HepG2 (cell line): Measurements from ENCODE around the gene NTM. TPM values are rescaled to one million over a fixed set of nuclear protein-coding genes. Genes with fewer than 3 reads are reported as not detected.

Source experiments
- ATAC-seq: fragments of 200-7000 bp; cut with Tn5 transposase; 3 replicates; pipeline ENCODE4 v1.9.1; 2020; ENCODE audit warnings: mild to moderate bottlenecking, moderate library complexity
- BruUV-seq: library from RNA; stranded (reverse); fragments of 400-500 nt; replicated peaks from 2 replicates; lab custom pipeline; 2021; lab: Mats Ljungman, UMichigan
- CTCF ChIA-PET: fragments of 300-600 bp; formaldehyde crosslinking; extraction: SDS; loops from one replicate; lab custom pipeline; 2021; ENCODE audit warnings: low total read pairs, inconsistent platforms, low intra/inter-chr PET ratio; lab: Yijun Ruan, JAX
- POLR2A ChIA-PET: fragments of 350-600 bp; sonication (Branson Sonifier 250); formaldehyde crosslinking; loops from one replicate; lab custom pipeline; 2020; ENCODE audit warnings: antibody characterized with exemption, inconsistent platforms; lab: Yijun Ruan, JAX
- DNase-seq: peaks from one replicate; pipeline ENCODE4 v3.0.0-alpha.2; 2015; ENCODE audit warnings: low spot score
- FAIRE-seq: peaks from 3 replicates; lab custom pipeline; 2011; peaks lifted over from hg19 to GRCh38; lab: Jason Lieb, UNC
- H2AFZ ChIP-seq: one replicate; pipeline ENCODE4 v1.6.1; 2011; ENCODE audit warnings: low read length, inconsistent platforms
- H3K27ac ChIP-seq: fragments of 300-600 bp; 3 replicates; pipeline ENCODE4 v1.8.0; 2011; ENCODE audit warnings: mixed run types, mild to moderate bottlenecking, mixed read lengths, low read length, inconsistent platforms; ENCODE audit not compliant: insufficient read depth; ENCODE audit errors: extremely low read length
- H3K27me3 ChIP-seq, 2 experiments: fragments of 200-600 bp in 1 of 2; 2 replicates in 1 of 2; 3 replicates in 1 of 2; pipeline versions ENCODE4 v1.6.0 to v1.8.0; 2011; ENCODE audit warnings: low read length in 2 of 2, mild to moderate bottlenecking in 2 of 2, moderate library complexity in 2 of 2, inconsistent platforms in 1 of 2; ENCODE audit not compliant: insufficient read depth in 2 of 2, control insufficient read depth in 1 of 2
- H3K36me3 ChIP-seq, 2 experiments: fragments of 200-600 bp in 1 of 2; replicated peaks in 1 of 2; 2 replicates in 1 of 2; 3 replicates in 1 of 2; pipeline versions ENCODE4 v1.5.1 to v1.8.0; 2011; ENCODE audit warnings: low read length in 2 of 2, inconsistent platforms in 1 of 2; ENCODE audit not compliant: insufficient read depth in 2 of 2, control insufficient read depth in 1 of 2
- H3K4me1 ChIP-seq: 2 replicates; pipeline ENCODE4 v1.5.1; 2012; ENCODE audit warnings: low read length, inconsistent platforms; ENCODE audit not compliant: insufficient read depth
- H3K4me2 ChIP-seq: 2 replicates; pipeline ENCODE4 v1.6.0; 2011; ENCODE audit warnings: low read depth, low read length, inconsistent platforms
- H3K4me3 ChIP-seq, 3 experiments: fragments of 200-600 bp in 1 of 3; sonication (generic), shearing (Covaris generic) in 1 of 3; replicated peaks in 1 of 3; 2 replicates each; pipeline ENCODE4 v1.5.1; 2011 to 2016; ENCODE audit warnings: low read length in 3 of 3, inconsistent platforms in 2 of 3, low read depth in 2 of 3, mild to moderate bottlenecking in 2 of 3, control low read depth in 1 of 3, mixed read lengths in 1 of 3; ENCODE audit not compliant: insufficient read depth in 1 of 3
- H3K79me2 ChIP-seq: one replicate; pipeline ENCODE4 v1.6.1; 2011; ENCODE audit warnings: low read length, inconsistent platforms; ENCODE audit not compliant: insufficient read depth
- H3K9ac ChIP-seq: 2 replicates; pipeline ENCODE4 v1.6.0; 2011; ENCODE audit warnings: mild to moderate bottlenecking, low read depth, low read length, inconsistent platforms; ENCODE audit not compliant: insufficient read depth
- H3K9me3 ChIP-seq: 2 replicates; pipeline ENCODE4 v1.5.1; 2012; ENCODE audit warnings: mild to moderate bottlenecking, low read length
- H4K20me1 ChIP-seq: 2 replicates; pipeline ENCODE4 v1.6.0; 2011; ENCODE audit warnings: inconsistent platforms, mild to moderate bottlenecking, low read length, moderate library complexity; ENCODE audit not compliant: insufficient read depth
- CEBPB ChIP-seq: IDR thresholded peaks from 2 replicates; pipeline ENCODE4 v1.6.1; 2011; ENCODE audit warnings: low read depth, low read length, improper control_type of control experiment, borderline replicate concordance
- ISL2 ChIP-seq: sonication (generic); formaldehyde crosslinking; IDR thresholded peaks from 2 replicates; pipeline ENCODE4 v1.5.0; 2020; ENCODE audit warnings: missing genetic modification reagents
- NR2F6 ChIP-seq, 2 experiments: IDR thresholded peaks; 2 replicates each; pipeline ENCODE4 v1.6.1; 2016; ENCODE audit warnings: antibody characterized with exemption in 1 of 2, mild to moderate bottlenecking in 1 of 2
- SIX4 ChIP-seq: sonication (generic); formaldehyde crosslinking; IDR thresholded peaks from 2 replicates; pipeline ENCODE4 v1.4.0; 2020; ENCODE audit warnings: missing genetic modification reagents
- SP1 ChIP-seq, 2 experiments: fragments of 450-650 bp in 1 of 2; sonication (generic) in 1 of 2; formaldehyde crosslinking in 1 of 2; IDR thresholded peaks; 2 replicates each; pipeline versions ENCODE4 v1.4.0 to v1.6.1; 2016 to 2020; ENCODE audit warnings: missing genetic modification reagents in 1 of 2
- SP140L ChIP-seq: sonication (generic); formaldehyde crosslinking; IDR thresholded peaks from 2 replicates; pipeline ENCODE4 v1.4.0; 2020; ENCODE audit warnings: missing genetic modification reagents, borderline replicate concordance
- SRY ChIP-seq: sonication (generic); formaldehyde crosslinking; IDR thresholded peaks from 2 replicates; pipeline ENCODE4 v1.8.0; 2022; ENCODE audit warnings: mild to moderate bottlenecking, missing genetic modification reagents
- ZNF3 ChIP-seq: IDR thresholded peaks from 2 replicates; pipeline ENCODE4 v1.7.0; 2017; ENCODE audit warnings: inconsistent platforms
- ZNF629 ChIP-seq: sonication (generic); formaldehyde crosslinking; conservative IDR thresholded peaks from 2 replicates; pipeline ENCODE4 v1.5.0; 2020; ENCODE audit warnings: missing genetic modification reagents
- ZNF777 ChIP-seq: sonication (generic); formaldehyde crosslinking; IDR thresholded peaks from 2 replicates; pipeline ENCODE4 v1.4.0; 2020; ENCODE audit warnings: missing genetic modification reagents
- WGBS: methylation state at CpG from one replicate; pipeline ENCODE4 v1.1.6; 2017; ENCODE audit warnings: low lambda C conversion rate; 5-methylcytosine and 5-hydroxymethylcytosine counted together
- in situ Hi-C: cut with HindIII; loops from 2 replicates; pipeline ENCODE4 v1.10.0; 2017; ENCODE audit warnings: low pct_unique_long_range_greater_than_20kb; ENCODE audit not compliant: extremely low pct_ligation_motif_present
- intact Hi-C: fragments of 100-400 bp; cut with micrococcal nuclease; formaldehyde crosslinking; loops from one replicate; pipeline ENCODE4 v1.10.0; 2022; ENCODE audit not compliant: unreplicated experiment
- polyA plus RNA-seq, 8 experiments: library from polyadenylated mRNA; depleted of rRNA in 3 of 8; stranded (reverse) in 7 of 8; unstranded in 1 of 8; fragments of >200 nt; fragmentation: Illumina TruSeq in 4 of 8; extraction: Trizol in 4 of 8; gene quantifications; 2 replicates each; pipeline versions ENCODE4 v1.2.1 to v1.2.3, GENCODE V29; 2011 to 2016; ENCODE audit warnings: low read depth in 4 of 8, missing spikeins in 1 of 8, mixed read lengths in 1 of 8; ENCODE audit not compliant: insufficient read depth in 1 of 8
- total RNA-seq, 5 experiments: library from RNA; depleted of rRNA; stranded (reverse); fragments of >200 nt; fragmentation: Illumina TruSeq; extraction: Trizol; gene quantifications; 2 replicates each; pipeline ENCODE4 v1.2.3, GENCODE V29; 2016; ENCODE audit warnings: low read depth in 1 of 5
- TF ChIP-seq, protein P1 (sequence below): sonication (generic); formaldehyde crosslinking; IDR thresholded peaks from 2 replicates; pipeline ENCODE4 v1.4.0; 2020; ENCODE audit warnings: mild to moderate bottlenecking, missing genetic modification reagents
- TF ChIP-seq, protein P2 (sequence below): sonication (generic); formaldehyde crosslinking; IDR thresholded peaks from 2 replicates; pipeline ENCODE4 v1.4.0; 2020; ENCODE audit warnings: mild to moderate bottlenecking, missing genetic modification reagents

Gene NTM
- total and polyA plus RNA-seq, 2 of the 13 experiments (the other 11 are each of a cell fraction or from before 2014, with no cell fraction given) = not detected

DNA sequence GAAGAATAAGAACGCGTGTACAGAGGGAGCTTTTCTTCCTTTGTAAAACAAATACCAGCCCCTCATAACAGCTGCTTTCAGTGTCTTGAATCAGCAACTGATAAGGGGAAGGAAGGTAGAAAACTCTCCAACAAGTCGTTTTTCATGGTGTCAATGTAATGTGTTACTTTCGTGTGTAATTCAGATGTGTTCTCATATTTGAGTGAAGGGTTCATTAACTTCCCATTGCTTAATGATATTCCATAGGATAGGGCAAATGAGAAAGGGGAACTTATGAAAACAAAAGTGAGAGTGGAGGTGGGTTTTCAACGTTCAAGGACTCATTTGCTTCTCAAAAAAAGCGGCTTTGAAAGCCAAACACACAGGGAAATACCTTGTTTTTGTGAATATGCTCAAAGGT is 452.1 kb downstream of the NTM start:
- ChIA-PET CTCF (no interaction called here), POLR2A (no interaction called here)
- H3K9ac ChIP-seq = no peak overlapping the region
- H3K9me3 ChIP-seq = no peaks in the 10 kb centered on the region
- peaks cover 8% of the 10 kb centered on the region; the same call in 1 of the 2 replicates for H3K4me1 ChIP-seq
- 21% methylated on average over 6 of the region's 6 CpGs for WGBS
- DNase-seq = no peak
- no peak overlapping the region for H3K27ac ChIP-seq
- no peak for FAIRE-seq
- H3K27me3 ChIP-seq = no peaks in the 10 kb centered on the region
- in situ Hi-C loops = no loop called here
- intact Hi-C loops = no loop called here
- H2AFZ ChIP-seq = no peak overlapping the region
- H3K79me2 ChIP-seq = no peaks in the 10 kb centered on the region
- no TSS peak for BruUV-seq
- no peak for ATAC-seq
- H3K4me3 ChIP-seq = no peak overlapping the region
- no peaks in the 10 kb centered on the region for H3K36me3 ChIP-seq
- no peak overlapping the region for H3K4me2 ChIP-seq
- H4K20me1 ChIP-seq = no peaks in the 10 kb centered on the region
- TF ChIP-seq NR2F6 (IDR thresholded peaks at IDR 0.05) (no peak), NR2F6 (CRISPR knock-in tag; IDR thresholded peaks at IDR 0.05) (no peak), ZNF629 (CRISPR knock-in tag) (no peak), ZNF777 (CRISPR knock-in tag) (no peak), SRY (CRISPR knock-in tag) (no peak), ISL2 (no peak), ZNF3 (CRISPR knock-in tag) (no peak), SP1 (IDR thresholded peaks at IDR 0.05) (no peak), SP1 (CRISPR knock-in tag; IDR thresholded peaks at IDR 0.05) (no peak), SP140L (CRISPR knock-in tag) (no peak), CEBPB (no peak), SIX4 (CRISPR knock-in tag) (no peak)
- TF ChIP-seq, protein P1, sequence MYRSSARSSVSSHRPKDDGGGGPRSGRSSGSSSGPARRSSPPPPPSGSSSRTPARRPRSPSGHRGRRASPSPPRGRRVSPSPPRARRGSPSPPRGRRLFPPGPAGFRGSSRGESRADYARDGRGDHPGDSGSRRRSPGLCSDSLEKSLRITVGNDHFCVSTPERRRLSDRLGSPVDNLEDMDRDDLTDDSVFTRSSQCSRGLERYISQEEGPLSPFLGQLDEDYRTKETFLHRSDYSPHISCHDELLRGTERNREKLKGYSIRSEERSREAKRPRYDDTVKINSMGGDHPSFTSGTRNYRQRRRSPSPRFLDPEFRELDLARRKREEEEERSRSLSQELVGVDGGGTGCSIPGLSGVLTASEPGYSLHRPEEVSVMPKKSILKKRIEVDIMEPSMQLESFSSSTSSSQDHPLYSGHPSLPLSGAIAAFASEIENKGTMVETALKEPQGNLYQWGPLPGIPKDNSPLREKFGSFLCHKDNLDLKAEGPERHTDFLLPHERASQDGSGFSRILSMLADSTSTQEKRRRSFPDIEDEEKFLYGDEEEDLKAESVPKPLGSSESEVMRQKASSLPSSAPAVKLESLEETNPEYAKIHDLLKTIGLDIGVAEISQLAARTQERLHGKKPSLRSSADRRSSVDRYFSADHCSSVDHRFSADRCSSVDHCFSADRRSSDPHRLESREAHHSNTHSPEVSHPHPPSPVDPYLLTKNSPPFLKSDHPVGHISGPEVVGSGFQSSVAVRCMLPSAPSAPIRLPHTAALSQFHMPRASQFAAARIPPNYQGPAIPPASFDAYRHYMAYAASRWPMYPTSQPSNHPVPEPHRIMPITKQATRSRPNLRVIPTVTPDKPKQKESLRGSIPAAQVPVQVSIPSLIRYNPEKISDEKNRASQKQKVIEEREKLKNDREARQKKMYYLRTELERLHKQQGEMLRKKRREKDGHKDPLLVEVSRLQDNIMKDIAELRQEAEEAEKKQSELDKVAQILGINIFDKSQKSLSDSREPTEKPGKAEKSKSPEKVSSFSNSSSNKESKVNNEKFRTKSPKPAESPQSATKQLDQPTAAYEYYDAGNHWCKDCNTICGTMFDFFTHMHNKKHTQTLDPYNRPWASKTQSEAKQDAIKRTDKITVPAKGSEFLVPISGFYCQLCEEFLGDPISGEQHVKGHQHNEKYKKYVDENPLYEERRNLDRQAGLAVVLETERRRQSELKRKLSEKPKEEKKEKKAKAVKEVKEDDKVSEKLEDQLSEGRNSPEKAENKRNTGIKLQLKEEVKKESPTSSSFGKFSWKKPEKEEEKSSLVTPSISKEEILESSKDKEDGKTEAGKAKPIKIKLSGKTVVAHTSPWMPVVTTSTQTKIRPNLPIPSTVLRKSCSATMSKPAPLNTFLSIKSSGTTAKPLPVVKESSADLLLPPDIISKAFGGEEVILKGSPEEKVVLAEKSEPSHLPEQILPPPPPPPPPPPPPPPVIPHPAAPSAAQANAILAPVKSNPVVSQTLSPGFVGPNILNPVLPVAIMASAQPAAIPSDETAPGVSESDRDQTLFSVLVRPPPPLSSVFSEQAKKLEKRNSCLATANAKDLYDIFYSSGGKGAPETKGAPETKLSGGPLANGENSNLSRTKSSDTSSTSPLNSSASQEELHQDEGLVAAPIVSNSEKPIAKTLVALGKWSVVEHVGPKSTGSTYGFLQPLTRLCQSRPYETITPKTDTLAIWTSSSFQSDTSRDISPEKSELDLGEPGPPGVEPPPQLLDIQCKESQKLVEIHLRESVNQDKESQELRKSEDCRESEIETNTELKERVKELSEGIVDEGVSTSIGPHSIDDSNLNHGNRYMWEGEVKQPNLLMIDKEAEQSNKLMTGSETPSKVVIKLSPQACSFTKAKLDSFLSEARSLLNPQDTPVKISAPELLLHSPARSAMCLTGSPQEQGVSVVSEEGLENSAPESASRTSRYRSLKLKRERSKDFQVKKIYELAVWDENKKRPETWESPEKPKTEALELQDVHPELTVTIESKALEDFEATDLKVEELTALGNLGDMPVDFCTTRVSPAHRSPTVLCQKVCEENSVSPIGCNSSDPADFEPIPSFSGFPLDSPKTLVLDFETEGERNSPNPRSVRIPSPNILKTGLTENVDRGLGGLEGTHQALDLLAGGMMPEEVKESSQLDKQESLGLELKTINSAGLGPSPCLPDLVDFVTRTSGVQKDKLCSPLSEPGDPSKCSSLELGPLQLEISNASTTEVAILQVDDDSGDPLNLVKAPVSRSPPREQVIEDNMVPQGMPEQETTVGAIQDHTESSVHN (CRISPR knock-in tag) = no peak
- TF ChIP-seq, protein P2, sequence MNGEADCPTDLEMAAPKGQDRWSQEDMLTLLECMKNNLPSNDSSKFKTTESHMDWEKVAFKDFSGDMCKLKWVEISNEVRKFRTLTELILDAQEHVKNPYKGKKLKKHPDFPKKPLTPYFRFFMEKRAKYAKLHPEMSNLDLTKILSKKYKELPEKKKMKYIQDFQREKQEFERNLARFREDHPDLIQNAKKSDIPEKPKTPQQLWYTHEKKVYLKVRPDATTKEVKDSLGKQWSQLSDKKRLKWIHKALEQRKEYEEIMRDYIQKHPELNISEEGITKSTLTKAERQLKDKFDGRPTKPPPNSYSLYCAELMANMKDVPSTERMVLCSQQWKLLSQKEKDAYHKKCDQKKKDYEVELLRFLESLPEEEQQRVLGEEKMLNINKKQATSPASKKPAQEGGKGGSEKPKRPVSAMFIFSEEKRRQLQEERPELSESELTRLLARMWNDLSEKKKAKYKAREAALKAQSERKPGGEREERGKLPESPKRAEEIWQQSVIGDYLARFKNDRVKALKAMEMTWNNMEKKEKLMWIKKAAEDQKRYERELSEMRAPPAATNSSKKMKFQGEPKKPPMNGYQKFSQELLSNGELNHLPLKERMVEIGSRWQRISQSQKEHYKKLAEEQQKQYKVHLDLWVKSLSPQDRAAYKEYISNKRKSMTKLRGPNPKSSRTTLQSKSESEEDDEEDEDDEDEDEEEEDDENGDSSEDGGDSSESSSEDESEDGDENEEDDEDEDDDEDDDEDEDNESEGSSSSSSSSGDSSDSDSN (CRISPR knock-in tag) = no peak
